ENCODE measurements around the gene ALDH7A1. TPM values are rescaled to one million over a fixed set of nuclear protein-coding genes. Genes with fewer than 3 reads are reported as not detected.
"Not testable (repeated sequence)": the region's sequence is repeated elsewhere in the genome, so short reads cannot be mapped to it uniquely, and the experiment has no call there.

Gene ALDH7A1
- total RNA-seq (ENCODE audit: insufficient read depth, low replicate concordance), result 51.8 TPM

DNA sequence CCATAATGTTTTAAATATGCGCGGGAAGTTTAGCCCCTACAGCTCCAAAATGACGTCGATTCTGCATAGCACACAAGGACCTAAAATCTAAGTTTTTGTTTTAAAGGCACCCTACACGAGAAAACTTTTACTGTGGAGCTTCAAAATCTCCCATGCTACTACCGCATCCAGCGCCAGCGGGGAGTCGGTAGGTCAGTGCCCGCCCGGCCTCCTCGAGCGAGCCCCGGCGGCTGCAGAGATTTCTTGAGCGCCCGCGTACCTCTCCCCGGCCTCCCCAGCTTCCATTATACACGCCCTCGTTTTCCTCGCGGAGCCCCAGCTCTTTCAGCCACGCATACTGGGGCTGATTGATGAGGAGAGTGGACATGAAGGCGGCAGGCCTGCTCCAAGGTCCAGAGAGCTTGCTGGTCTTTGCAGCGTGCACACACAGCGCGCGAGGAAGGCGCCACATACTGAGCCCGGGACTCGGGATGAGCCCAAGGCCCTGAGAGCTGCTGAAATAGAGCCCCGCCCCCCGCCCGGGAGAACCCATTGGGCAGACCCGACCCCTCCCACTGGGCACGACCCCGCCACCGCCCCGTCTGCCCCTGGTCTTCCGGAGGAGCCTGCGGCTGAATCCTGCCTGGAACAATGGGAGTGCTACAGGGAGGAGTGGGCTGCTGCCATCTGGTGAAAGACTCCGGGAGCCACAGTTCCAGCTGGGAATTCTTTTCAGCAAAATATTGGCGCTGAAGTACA, at the start of gene ALDH7A1:
Gene ALDH7A1, minus strand, starts transcription at position 472 of the 738 bp plus-strand sequence. Its CDS starts 21 bp downstream, at position 451.
- peak; percentile 98 for DNase-seq (ENCODE audit: low spot score)

GRCh38 chr5:126641387-126641786, 46.4 kb upstream of the ALDH7A1 start:
- no peak for DNase-seq (ENCODE audit: low spot score)

DNA sequence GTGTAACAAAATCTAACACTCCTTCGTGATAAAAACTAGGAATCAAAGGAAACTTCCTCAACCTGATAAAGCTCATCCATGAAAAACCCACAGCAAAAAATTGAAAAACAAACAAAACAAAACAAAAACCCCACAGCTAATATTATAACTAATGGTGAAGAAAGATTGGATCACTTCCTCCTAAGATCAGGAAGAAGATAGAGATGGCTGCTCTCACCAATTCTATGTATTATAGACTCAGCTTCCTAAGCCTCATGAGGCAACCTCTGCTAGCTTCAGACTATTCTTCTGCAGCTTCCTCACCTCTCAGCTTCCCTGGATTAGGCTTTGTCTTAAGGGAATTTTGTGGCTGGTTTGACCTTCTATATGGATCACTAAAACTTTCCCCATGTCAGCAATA, 45.8 kb upstream of the ALDH7A1 start:
- no peak for DNase-seq (ENCODE audit: low spot score)

DNA sequence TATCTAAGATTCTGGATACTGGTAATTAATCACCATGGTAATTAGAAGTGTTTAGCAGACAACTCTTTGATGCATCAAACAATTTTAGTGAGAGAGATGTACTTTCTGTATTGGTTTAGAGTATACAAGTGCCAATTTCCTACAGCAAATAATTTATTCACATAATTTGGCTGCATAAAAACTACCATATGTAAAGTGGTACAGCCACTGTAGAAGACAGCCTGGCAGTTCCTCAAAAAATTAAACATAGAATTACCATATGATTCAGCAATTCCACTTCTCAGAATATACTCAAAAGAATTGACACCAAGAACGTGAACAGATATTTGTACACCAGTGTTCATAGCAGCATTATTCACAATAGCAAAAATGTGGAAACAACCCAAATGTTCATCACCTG, 41.9 kb upstream of the ALDH7A1 start:
- DNase-seq (ENCODE audit: low spot score), result no peak

GRCh38 chr5:126635585-126635984, 40.6 kb upstream of the ALDH7A1 start:
- DNase-seq (ENCODE audit: low spot score), result no peak

DNA sequence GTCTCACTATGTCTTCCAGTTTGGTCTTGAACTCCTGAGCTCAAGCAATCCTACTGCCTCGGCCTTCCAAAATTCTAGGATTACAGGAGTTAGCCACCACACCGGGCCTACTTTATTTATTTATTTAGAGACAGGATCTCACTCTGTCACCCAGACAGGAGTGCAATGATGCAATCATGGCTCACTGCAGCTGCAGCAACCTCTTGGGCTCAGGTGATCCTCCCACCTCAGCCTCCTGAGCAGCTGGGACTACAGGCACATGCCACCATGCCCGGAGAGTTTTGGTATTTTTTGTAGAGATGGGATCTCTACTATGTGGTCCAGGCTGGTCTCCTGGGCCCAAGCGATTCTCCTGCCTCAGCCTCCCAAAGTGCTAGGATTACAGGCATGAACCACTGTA, 38.5 kb upstream of the ALDH7A1 start:
- no peak for DNase-seq (ENCODE audit: low spot score)

DNA sequence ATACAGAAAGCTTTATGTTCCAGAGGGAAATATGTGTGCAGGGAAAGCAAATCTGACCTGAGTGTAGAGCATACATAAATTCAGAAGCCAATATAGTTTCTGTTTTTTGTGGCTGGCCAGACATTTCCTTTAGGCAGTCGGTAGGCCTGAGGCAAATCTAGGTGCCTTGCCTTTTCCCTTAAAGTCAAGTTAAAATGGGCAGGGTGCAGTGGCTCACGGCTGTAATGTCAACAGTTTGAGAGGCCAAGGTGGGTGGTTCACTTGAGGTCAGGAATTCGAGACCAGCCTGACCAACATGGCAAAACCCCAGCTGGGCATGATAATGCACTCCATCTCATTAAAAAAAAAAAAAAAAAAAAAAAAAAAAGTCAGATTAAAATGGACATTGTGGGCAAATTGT, 36.9 kb upstream of the ALDH7A1 start:
- DNase-seq (ENCODE audit: low spot score), result no peak

GRCh38 chr5:126628102-126628501, 33.1 kb upstream of the ALDH7A1 start:
- DNase-seq (ENCODE audit: low spot score), result no peak

- DNase-seq (ENCODE audit: low spot score), result no peak
These were observed 29.5 kb upstream of the ALDH7A1 start for GRCh38 chr5:126624534-126624933.

GRCh38 chr5:126619781-126620180, 24.8 kb upstream of the ALDH7A1 start:
- no peak for DNase-seq (ENCODE audit: low spot score)

- DNase-seq (ENCODE audit: low spot score), result not testable (repeated sequence)
These were observed 22.6 kb upstream of the ALDH7A1 start for GRCh38 chr5:126617603-126618002.

DNA sequence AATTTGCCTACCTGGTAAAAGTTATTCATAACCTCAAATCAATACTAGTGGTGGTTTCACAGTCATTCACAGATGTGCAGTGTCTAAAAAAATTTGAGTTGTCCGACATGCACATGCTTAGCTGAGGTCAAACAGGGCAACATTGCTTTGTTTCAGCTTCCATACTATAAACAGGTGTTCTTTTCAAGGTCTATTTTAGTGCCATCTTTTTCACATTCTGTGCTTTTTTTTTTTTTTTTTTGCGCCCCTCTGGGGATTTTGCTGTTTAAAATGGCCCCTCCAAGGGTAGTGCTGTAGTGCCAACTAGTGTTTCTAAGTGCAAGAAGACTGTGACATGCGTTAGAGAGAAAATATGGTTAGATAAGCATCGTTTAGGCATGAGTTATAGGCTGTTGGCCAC, 20.3 kb upstream of the ALDH7A1 start:
- DNase-seq (ENCODE audit: low spot score), result no peak

- DNase-seq (ENCODE audit: low spot score), result no peak
These were observed 19.0 kb upstream of the ALDH7A1 start for GRCh38 chr5:126613941-126614592.

- DNase-seq (ENCODE audit: low spot score), result no peak
These were observed 15.6 kb upstream of the ALDH7A1 start for GRCh38 chr5:126610616-126611015.

DNA sequence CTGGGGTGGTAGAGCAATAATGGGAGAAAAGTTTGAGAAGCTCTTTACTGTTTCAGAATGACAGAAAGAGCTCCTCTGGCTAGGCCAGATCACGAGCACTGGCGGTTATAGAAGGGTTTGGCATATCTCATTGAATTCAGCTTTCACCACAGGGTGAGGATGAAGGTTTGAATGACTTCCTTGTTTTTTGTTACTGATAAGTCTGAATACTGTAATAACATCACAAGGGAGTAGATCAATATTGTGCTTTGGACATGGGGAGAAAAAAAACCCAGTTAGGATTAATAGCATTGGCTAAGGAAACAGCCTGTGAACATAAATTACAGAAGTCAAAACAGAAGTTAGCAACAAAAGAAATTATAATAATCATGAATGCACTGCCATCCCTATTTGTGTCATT, 15.1 kb upstream of the ALDH7A1 start:
- no peak for DNase-seq (ENCODE audit: low spot score)

GRCh38 chr5:126605525-126605924, 10.5 kb upstream of the ALDH7A1 start:
- no peak for DNase-seq (ENCODE audit: low spot score)

- DNase-seq (ENCODE audit: low spot score), result no peak
These were observed 8.5 kb upstream of the ALDH7A1 start for GRCh38 chr5:126603402-126603991.

- DNase-seq (ENCODE audit: low spot score), result peak; percentile 82
These were observed 5.9 kb upstream of the ALDH7A1 start, which contains the start of gene PHAX for GRCh38 chr5:126600631-126601511. TSS of gene PHAX (plus strand) at chr5:126600947. CDS start at chr5:126600963, 16 bp downstream.

DNA sequence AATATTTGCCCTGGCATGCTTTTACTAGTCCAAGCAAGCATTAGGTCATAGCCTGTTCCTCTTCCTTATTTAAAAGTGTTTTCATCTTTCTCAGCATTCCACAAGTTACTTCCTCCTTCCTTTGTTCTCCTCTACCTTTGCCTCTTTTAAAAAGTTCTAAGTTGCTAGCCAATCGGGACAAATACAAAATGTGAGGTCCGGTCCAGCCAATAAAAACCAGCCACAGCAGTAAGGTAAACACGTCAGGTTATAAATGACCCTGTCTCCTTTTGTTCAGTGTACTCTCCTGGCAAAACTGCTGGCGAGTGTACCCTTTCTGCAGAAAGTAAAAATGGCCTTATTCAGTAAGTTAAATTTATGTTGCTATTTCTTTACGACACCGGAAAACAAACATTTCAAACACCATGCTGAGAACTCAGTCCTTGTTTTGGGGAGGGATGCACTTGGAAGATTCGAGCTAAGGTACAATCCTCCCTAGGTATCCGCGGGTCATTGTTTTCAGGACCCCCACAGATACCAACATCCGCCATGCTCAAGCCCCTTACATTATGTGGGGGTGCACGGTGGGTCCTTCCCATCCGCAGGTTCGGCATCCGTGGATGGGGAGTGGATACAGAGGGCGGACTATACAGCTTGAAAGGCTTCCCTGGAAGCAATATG, 5.1 kb upstream of the ALDH7A1 start:
- not testable (repeated sequence) for DNase-seq (ENCODE audit: low spot score)

GRCh38 chr5:126599499-126599898, 4.5 kb upstream of the ALDH7A1 start:
- no peak for DNase-seq (ENCODE audit: low spot score)

GRCh38 chr5:126597156-126597555, 2.1 kb upstream of the ALDH7A1 start:
- DNase-seq (ENCODE audit: low spot score), result peak; percentile 8
